Measurements from ENCODE around the gene TBC1D24. TPM values are rescaled to one million over a fixed set of nuclear protein-coding genes. Genes with fewer than 3 reads are reported as not detected.

Gene TBC1D24
- total and polyA plus RNA-seq, 9 of the 15 experiments (the other 6 are each of a cell fraction or from before 2014, with no cell fraction given): 1.7 to 22.6 (median 7.2) TPM

GRCh38 chr16:2537451-2538379, 62.8 kb downstream of the TBC1D24 start, which contains the start of gene PDPK1:
Gene PDPK1, plus strand, starts transcription at chr16:2538021. Its CDS starts 92 bp downstream, at chr16:2538113.
- Histone ChIP-seq H3K27me3 (ENCODE audit: control insufficient read depth in 2 of 2, insufficient read depth in 2 of 2, low read length in 2 of 2) (no peaks in the 10 kb centered on the region), H4K20me1 (replicated peaks; ENCODE audit: control insufficient read depth, insufficient read depth, low read length) (no peaks in the 10 kb centered on the region), H3K9ac (ENCODE audit: insufficient read depth in 1 of 2, low read depth in 2 of 2, low read length in 2 of 2) (peak within 1 kb of the TSS; percentile 71 to 93), H3K9me1 (ENCODE audit: control insufficient read depth, insufficient read depth, low read length) (no peaks in the 10 kb centered on the region), H3K9me3 (replicated peaks; ENCODE audit: control insufficient read depth, insufficient read depth, low read depth, low read length) (no peaks in the 10 kb centered on the region), H3K36me3 (ENCODE audit: control insufficient read depth, insufficient read depth, low read length) (peaks cover 16% of the 10 kb centered on the region; the same call in 2 of the 3 replicates), H2AFZ (ENCODE audit: low read depth, low read length) (peak within 1 kb of the TSS; percentile 97), H3K4me1 (replicated peaks in 1 of 2; ENCODE audit: control insufficient read depth in 2 of 2, insufficient read depth in 2 of 2, low read length in 2 of 2) (peaks cover 12 to 30% of the 10 kb centered on the region in 2 experiments; a peak in 4 of 5 replicates), H3K4me2 (ENCODE audit: insufficient read depth, low read length) (peak within 1 kb of the TSS; percentile 91), H3K4me3 (peak within 1 kb of the TSS; percentile 73), H3K79me2 (ENCODE audit: control insufficient read depth, insufficient read depth, low read length) (peaks cover 33% of the 10 kb centered on the region), H3K27ac (ENCODE audit: extremely low read depth, low read depth, low read length) (peak within 1 kb of the TSS; percentile 81)
- peak; percentile 89 to 96 (median 92) for DNase-seq (ENCODE audit: extremely low read depth in 1 of 4, low spot score in 3 of 4)
- ChIA-PET CTCF (ENCODE audit: low intra/inter-chr PET ratio) (interaction anchor here (0.6 to 0.8 kb wide), 2 partner anchors 136 to 593 kb away, joined by 3 to 4 read pairs; no protein-coding TSS in a partner anchor), POLR2A (interaction anchor here (0.5 to 0.6 kb wide), 2 partner anchors 18 to 573 kb away, joined by 3 to 4 read pairs; partner anchors contain the start of genes AMDHD2 and RPS2)
- intact Hi-C loops (cut with micrococcal nuclease) (no loop called here), in situ Hi-C loops (cut with MboI) (no loop called here)
- peak; percentile 49 for FAIRE-seq
- no TSS peak for BruUV-seq (replicated peaks)
- peak; percentile 93 for ATAC-seq
- under 1% methylated on average over 36 of the region's 126 CpGs for WGBS (ENCODE audit: insufficient coverage, low coverage, missing lambda C conversion rate)
- TF ChIP-seq ZBTB1 (CRISPR knock-in tag; IDR thresholded peaks at IDR 0.05; ENCODE audit: borderline replicate concordance, low read depth) (0 out of 2 replicates have a peak, but pooled peaks have one; percentile 43), ZBTB9 (CRISPR knock-in tag; IDR thresholded peaks at IDR 0.05) (peak; percentile 73; the same call in 1 of the 2 replicates), YBX1 (IDR thresholded peaks at IDR 0.05) (no peak), ADNP (tag; IDR thresholded peaks at IDR 0.05) (peak; percentile 11; the same call in 1 of the 2 replicates), ZBTB7A (IDR thresholded peaks at IDR 0.05; ENCODE audit: borderline replicate concordance, control insufficient read depth, low read depth, low read length) (peak; percentile 90), ZNF282 (CRISPR knock-in tag; IDR thresholded peaks at IDR 0.05) (no peak), CHD1 (IDR thresholded peaks at IDR 0.05; ENCODE audit: low read length) (peak; percentile 46), GTF3C2 (IDR thresholded peaks at IDR 0.05; ENCODE audit: borderline replicate concordance, extremely low read depth, insufficient read length) (peak; percentile 28), SIN3A (IDR thresholded peaks at IDR 0.05; ENCODE audit: borderline replicate concordance in 2 of 2, control insufficient read depth in 1 of 2, low read depth in 2 of 2, low read length in 2 of 2) (peak in 1 of 2 experiments; percentile 49; a peak in 1 of 4 replicates), ZBTB11 (CRISPR knock-in tag; IDR thresholded peaks at IDR 0.05) (peak in 1 of 3 experiments; percentile 62; a peak in 3 of 6 replicates)
